ENCODE results near the gene MRE11.
"Not testable (repeated sequence)": the region's sequence is repeated elsewhere in the genome, so short reads cannot be mapped to it uniquely, and the experiment has no call there.

The MRE11 gene

GRCh38 chr11:94391937-94392336 is 101.7 kb downstream of the MRE11 start:
- H3K36me3 Mint-ChIP-seq; H3K27me3 Mint-ChIP-seq; H3K4me1 Mint-ChIP-seq; H3K9me3 Mint-ChIP-seq; ATAC-seq (ENCODE audit: low read depth); DNase-seq (ENCODE audit: low spot score in 2 of 2); H3K27ac Mint-ChIP-seq; H3K4me3 Mint-ChIP-seq: not testable (repeated sequence)

- DNase-seq (ENCODE audit: low spot score in 2 of 2) (no peak), ATAC-seq (ENCODE audit: low read depth) (no peak)
- Mint-ChIP-seq H3K27ac (no peak overlapping the region), H3K9me3 (no peaks in the 10 kb centered on the region), H3K27me3 (peaks cover 1% of the 10 kb centered on the region), H3K4me1 (no peaks in the 10 kb centered on the region), H3K36me3 (peaks cover 2% of the 10 kb centered on the region), H3K4me3 (no peak overlapping the region)
These were observed 114.0 kb downstream of the MRE11 start for GRCh38 chr11:94379613-94380012.

GRCh38 chr11:94376841-94377240 is 116.8 kb downstream of the MRE11 start:
- no peak overlapping the region for H3K27ac Mint-ChIP-seq
- peaks cover 5% of the 10 kb centered on the region for H3K9me3 Mint-ChIP-seq
- no peak for ATAC-seq (ENCODE audit: low read depth)
- peaks cover 2% of the 10 kb centered on the region for H3K36me3 Mint-ChIP-seq
- H3K4me1 Mint-ChIP-seq = no peaks in the 10 kb centered on the region
- DNase-seq (ENCODE audit: low spot score in 2 of 2) = no peak
- H3K4me3 Mint-ChIP-seq = no peak overlapping the region
- H3K27me3 Mint-ChIP-seq = peaks cover 1% of the 10 kb centered on the region

GRCh38 chr11:94370576-94370975 is 123.1 kb downstream of the MRE11 start:
- not testable (repeated sequence) for H3K27me3 Mint-ChIP-seq; ATAC-seq (ENCODE audit: low read depth); DNase-seq (ENCODE audit: low spot score in 2 of 2); H3K4me1 Mint-ChIP-seq; H3K27ac Mint-ChIP-seq; H3K9me3 Mint-ChIP-seq; H3K36me3 Mint-ChIP-seq; H3K4me3 Mint-ChIP-seq
